ENCODE measurements around the gene CAPSL.
A peak's percentile ranks its signal among the peaks of the same experiment; 100 is the strongest.
"Not testable (repeated sequence)": the region's sequence is repeated elsewhere in the genome, so short reads cannot be mapped to it uniquely, and the experiment has no call there.

CAPSL gene

DNA sequence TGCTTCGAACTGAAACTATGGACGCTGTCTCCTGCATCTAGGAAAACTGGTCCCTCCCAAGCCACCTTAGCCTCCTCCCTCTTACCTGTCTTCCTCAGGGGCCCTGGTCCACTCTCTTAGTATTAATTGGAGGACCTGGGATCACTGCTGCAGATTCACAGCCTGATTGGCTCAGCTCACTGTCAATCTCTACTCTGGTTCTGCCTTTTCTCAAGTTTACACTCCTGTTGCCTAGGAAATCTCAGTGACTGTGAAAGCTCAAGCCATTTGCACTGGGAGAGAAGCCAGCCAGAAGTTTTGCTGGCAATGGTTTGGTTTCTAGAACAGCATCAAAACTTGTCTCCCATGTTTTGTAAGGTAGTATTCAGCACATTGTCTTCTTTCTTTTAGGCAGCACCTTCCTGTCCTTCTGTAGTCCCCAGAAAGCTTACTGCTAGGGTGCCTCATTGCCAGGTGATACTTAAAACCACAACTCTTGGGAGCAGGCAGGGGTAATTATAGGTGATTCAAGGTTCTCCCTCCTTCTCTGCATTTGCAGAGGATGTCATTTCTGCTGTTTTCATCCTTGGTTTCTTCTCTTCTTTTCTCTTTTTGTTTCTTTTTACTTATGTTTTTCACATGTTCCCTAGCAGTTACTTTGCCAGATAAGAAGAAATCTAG, at the start of gene CAPSL:
TSS of gene CAPSL (minus strand) at position 55 of the 660 bp plus-strand sequence. CDS start 17,502 bp downstream, outside the sequence.
- DNase-seq (ENCODE audit: low spot score): peak; percentile 27

DNA sequence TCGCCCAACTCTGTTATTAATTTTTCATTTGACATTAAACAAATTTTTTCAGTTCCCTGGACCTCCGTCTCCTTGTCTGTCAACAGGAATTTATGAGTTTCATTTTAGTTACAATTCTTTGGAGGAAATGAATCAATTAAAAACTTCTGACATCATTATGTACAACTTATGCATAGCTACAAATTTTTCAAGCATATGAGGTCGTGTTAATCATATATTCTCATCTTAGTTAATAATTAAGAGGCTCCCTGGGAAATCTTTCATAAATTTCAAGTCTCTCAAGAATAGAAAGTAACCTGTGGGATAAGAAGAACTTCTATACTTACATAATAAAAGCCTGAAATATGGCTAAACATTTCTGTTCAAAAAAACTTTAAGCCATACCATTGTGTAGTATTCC, 49.4 kb upstream of the CAPSL start:
- DNase-seq (ENCODE audit: low spot score): no peak

DNA sequence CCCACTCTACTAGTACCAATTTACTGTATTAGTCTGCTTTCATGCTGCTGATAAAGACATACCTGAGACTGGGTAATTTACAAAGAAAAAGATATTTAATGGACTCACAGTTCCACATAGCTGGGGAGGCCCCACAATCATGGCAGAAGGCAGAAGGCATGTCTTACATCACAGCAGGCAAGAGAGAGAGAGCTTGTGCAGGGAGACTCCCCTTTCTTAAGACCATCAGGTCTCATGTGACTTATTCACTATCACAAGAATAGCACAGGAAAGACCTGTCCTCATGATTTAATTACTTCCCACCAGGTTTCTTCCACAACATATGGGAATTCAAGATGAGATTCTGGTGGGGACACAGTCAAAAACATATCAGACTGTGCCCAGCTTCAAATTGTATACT, 41.3 kb upstream of the CAPSL start:
- no peak for DNase-seq (ENCODE audit: low spot score)

DNA sequence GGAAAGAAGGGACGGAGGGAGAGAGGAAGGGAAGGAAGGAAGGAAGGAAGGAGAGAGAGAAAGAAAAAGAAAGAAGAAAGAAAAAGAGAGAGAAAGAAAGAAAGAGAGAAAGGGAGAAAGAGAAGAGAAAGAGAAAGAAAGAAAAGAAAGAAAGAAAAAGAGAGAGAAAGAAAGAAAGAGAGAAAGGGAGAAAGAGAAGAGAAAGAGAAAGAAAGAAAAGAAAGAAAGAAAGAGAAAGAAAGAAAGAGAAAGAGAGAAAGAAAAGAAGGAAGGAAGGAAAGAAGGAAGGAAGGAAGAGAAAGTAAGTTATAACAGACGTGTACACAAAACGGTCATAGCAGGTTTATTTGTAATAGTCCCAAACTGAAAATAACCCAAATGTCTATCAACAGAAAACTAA, 38.4 kb upstream of the CAPSL start:
- DNase-seq (ENCODE audit: low spot score): not testable (repeated sequence)

DNA sequence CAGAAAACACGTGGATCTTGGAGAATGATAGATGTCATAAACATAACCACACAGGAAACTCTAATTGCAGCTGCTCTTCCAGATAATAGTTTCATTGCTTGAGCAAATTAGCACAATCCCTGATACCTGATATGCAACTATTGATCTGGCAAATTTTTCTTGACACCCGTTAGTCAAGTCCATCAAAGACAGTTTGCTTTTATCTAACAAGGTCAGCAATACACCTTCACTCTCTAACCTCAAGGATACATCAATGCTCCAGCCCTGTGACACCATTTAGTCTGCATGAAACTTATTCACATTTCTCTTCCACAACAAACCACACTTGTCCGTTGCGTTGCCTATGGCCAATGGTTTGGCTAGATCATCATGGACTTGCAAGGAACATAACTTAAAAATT, 36.1 kb upstream of the CAPSL start:
- no peak for DNase-seq (ENCODE audit: low spot score)

DNA sequence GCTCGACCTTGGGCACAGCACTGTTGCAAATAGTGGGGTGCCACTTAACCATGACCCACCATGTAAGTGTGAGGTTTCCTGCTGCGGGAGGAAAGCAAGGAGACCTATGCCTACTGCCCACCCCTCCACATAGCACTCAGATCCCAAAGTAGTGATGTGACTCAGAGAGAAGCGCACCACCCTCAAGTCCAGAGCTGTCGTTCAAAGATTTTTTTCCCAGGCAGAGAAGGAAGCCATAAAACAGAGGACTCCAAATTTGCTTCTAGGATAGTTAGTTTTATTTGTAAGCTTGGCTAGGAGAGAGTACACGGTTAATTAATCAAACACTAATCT, 33.4 kb upstream of the CAPSL start:
- DNase-seq (ENCODE audit: low spot score): no peak

DNA sequence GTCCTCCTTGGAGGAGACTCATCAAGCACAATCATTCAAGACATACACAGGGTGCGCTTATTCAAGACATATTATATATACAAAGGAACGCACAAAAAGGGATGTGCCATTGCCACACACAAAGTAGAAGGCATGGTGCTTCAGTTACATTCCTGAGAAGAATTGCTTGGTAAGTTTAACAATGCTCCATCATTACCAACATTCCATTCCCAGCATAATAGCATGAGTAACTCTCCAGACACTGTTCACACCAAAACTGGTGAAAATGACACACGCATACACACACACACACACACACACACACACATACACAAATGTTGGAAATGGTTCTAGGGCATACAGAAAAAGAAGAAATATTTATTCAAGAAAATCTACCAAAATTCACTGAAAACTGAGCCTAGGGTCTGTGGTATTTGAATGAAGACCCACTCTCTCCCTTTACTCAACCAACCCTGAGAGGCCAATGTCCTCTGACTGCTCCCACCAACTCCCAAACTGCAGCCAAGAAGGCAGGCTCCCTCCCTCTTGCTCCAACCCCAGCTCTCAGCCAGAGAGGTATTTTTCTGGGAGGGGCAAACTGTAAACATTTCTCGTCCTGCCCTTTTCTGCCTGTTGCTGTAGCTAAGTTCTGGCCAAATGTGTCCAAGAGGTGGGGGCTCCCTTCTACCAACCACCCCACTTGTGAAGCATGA, 32.9 kb upstream of the CAPSL start:
- no peak for DNase-seq (ENCODE audit: low spot score)

DNA sequence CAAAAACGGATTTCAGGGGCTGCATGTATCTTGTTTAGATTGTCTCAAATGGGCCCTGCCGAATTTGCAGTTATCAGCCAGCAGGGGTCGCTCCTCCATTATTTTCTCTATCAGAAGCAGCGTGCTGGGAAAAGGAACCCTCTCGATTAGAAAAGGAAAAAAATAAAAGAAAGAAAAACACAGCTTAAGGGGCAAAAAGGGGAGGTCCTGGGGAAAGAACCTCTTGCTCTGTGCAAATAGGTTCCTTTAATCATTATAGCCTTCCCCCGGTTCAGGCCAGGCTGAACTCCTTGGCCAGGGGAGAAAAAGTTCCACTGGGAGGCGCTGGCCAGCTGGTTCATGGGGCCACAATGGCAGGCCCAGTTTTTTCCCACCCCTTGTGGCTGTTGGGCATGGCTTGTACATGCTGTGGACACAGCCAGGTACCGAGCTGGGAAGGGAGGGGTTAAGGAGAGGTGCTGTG, 25.0 kb upstream of the CAPSL start:
- no peak for DNase-seq (ENCODE audit: low spot score)

DNA sequence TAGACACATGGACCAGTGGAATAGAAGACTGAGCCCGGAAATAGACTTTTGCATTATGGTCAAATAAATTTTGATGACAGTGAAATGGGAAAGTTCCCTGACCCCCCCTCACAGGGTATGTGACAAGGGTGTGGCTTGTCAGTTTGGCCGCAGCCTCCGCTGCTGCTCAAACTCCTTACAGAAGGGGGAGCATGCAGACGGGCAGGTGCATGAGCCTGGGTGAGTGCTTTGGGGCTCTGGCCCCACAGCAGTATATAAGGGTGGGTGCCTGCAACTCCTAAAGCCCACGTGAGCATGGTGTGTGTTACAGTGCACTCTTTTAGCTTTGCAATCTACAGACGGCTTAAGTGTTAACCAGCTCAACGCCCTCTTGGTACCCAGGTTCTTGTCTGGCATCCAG, 21.9 kb upstream of the CAPSL start:
- no peak for DNase-seq (ENCODE audit: low spot score)

DNA sequence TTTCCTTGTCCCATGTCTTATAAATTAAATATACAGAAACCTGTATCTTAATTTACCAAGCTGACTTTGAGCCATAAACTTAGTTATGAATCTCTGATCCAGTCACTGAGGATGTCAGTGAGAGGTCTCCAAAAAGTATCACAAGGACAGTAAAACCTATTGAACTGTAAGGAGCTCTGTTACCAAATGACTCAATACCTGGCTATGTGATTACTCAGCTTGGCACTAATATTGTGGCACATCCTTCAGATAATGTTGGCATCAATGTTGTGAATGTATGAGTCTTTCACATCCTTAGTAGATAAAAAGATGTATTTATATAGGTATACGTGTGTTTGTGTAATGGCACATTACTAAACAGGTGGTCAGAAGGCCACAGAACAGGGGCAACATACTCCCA, 18.0 kb upstream of the CAPSL start:
- DNase-seq (ENCODE audit: low spot score): no peak

DNA sequence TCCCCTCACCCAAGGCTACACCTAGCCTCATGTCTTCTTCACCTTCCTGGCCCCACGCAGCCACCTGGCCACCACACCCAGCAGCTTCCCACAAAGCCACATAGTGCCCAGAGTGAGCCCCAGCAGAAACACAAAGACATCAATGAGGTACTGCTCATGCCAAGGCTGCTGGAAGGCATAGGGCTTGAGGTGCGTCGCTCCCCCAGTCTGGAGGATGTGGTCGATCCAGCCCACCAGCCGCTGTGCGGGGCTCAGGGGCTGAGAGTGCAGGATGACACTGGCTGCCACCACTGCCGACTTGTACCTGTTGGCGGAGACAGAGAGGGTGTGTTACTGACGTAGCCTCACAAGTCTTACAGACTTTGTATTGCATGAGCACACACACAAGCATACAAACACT, 15.8 kb upstream of the CAPSL start:
- DNase-seq (ENCODE audit: low spot score): no peak

DNA sequence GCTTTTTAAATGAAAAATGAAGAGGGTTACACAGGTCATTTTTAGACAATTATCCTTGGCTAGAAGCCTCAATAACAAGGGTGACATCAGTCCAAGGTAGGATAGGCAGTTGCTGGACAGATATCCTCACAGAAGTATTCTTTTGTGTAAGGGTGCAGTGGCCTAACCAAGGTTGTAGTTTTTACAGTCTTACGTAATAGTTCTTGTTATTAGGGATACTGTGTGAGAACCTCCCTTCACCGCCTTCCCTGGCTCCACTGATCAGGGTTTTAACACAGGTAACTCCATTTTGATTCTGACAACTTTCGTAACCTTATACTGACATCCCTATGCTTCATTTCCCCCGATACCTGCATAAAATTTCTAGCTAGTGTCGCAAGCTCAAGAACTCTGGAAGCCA, 8.7 kb upstream of the CAPSL start:
- DNase-seq (ENCODE audit: low spot score): no peak

DNA sequence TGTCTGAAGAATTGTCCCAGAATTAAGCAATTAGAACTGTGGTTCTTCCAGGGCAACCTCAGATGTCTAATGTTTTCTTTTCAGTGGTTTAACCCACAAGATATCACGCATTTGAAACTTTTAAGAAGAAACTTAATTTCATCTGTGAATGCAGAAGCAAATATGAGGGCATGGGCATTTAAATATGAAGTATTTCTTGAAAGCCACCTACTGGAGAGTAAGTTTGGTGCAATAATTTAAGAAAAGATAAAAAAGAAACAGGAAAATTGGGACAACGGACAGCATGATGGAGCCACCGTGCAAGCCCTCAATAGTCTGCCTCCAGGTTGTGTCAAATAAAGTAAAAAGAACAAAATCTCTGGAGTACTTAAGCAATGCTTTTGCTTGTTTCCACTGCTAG, 1.2 kb upstream of the CAPSL start:
- DNase-seq (ENCODE audit: low spot score): no peak

DNA sequence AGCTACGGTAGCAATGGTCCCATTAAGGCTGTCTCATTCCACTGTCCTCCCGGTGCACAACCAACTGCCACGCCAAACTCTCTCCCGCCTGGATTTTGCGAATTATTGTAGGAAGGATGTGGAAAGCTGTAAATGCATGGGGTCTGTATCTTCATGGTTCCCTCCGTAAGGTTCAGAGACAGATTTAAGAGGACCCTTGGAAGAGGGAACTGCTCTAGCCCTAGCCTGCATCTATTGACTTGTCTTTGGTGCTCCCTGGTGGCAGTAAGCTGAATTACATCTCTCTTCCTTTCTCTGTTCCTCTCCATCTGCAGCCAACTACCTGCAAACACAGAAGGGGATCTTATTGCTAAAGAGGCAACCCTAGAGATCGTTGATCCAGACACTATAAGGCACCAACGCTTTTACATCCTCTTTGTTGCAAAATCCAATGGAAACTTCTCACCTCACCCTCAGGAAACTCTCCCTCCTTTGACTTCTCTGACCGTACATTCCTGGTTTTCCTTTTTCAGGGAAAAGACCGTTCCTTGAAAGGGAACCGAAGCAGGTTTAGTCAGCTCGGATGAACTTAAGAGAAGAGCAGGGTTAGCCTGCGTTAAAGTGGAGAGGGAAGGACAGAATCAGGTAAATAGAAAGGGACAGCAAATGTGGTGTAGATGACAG, 11.9 kb downstream of the CAPSL start:
- peak; percentile 69 for DNase-seq (ENCODE audit: low spot score)

DNA sequence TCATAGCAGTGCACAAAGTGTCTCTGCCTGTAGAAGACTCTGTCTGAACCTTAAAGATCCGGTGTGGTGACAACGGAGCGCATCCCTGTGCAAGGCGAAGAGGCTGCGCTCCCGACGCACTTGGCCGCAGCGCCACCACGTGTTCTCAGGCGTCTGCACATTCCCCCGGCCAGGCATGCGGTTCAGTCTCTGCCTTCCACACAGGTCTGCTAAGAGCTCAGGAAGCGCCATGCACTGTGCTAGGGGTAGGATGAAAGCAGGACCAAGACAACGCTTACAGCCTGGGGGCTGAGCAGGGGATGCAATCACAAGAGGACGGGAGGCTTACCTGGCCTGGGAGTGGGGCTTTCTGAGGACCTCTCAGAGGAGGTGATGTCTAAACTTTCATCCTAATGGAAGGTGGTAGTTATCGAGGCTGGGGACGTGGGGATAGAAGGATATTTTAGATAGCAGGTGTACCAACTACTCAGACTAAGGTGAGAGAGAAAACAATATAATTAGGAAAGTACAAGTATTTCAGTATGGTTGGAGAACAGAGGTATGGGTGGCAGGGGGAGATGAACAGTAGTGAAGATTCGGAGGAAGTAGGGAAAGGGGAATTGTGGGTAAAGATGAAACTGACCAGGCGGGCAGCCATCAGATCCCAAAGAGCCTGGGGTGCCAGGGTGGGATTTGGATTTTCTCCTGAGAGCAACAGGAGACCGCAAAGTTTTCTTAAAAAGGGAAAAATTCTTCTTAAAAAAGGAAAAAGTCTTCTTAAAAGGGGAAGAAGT, 13.3 kb downstream of the CAPSL start:
- DNase-seq (ENCODE audit: low spot score): peak; percentile 89

DNA sequence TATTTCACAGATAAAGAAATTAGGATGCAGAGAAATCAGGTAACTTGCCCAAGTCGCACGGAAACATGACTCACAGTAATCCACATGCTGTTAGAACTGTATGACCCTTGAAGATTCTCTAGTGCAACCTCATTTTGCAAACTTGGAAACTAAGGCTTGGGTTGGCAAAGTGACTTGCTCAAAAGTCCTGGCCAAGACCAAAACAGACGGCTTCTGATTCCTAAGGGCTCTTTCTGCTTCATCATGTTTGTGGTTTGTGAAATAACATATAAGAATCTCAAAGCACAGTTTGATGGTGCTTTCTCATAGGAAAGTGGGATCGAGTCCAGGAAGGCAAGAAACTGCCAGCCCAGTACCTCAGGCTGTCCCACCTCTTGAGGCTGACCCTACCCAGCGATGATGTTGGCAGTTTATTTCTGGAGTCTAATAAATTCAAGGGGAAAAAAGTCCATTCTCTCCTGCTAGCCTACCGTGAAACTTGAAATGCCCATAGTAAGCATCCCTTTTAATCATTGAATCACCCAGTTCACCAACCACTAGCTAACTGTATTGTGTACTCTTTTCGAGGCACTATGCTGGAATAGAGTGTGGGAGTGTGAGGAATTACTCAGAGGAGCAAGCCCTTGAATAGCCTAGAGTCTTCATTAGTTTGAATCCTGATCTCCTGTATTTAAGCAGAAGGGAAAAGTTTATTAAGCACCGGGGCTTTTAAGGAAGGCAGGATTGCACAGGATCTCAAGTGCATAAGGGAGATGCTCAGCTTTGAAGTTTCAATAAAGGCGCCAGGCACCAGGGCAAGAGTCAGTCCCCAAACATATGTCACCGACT, 14.1 kb downstream of the CAPSL start:
- DNase-seq (ENCODE audit: low spot score): peak; percentile 57

DNA sequence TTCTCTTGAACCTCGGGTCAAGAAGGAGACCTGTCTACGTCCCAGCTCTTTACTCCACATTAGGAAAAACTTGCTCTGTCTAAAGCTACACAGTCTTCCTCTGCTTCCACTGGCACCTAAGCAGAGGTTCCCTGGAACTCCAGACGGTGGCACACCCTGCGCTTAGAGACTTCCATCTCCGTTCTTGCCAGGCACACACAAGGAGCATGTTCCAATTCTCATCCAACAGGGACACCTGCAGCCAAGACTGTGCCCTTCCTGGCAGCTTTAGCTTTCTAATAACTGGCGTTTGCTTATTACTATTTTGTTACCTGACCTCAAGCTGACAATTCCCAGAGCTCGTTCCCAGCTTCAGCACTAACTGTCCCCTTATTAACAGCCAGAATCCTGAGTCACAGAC, 16.0 kb downstream of the CAPSL start:
- no peak for DNase-seq (ENCODE audit: low spot score)

DNA sequence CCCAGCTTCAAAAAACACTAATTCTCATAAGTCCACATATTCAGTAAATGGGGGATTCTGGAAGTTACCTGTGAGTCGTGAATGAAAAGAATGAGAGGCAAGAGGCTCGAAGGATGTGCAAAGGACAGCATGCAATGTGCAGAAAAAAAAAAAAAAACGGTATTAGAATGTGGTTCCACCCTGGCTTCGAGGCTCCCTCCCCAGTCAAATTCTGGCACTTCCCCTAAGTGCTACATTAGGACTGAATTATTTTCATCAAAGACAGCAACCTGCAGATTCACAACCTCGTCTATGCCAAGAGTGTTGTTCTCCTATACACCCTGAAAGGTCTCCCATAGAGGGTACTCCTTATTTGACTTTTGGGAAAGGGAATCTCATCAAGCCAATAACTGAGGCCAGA, 16.5 kb downstream of the CAPSL start:
- no peak for DNase-seq (ENCODE audit: low spot score)

DNA sequence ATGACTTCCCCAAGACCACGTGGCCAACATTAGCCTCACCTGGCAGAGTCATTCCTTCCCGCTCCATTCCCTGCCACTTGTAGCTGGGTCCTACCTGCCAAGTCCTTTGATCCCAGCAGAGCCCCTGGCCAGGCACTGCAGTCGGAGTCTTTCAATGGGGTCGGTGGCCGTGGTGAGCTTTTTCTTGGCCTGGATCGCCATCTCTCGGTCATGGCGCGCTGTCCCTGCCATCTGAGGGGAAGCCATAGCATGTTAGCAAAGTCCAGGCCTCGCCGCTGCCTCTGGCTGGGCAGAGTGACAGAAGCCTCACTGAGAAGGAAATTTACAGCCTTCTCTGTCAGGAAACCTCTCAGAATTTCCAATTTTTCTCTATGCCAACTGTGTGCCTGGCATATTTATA, 17.5 kb downstream of the CAPSL start:
- no peak for DNase-seq (ENCODE audit: low spot score)

DNA sequence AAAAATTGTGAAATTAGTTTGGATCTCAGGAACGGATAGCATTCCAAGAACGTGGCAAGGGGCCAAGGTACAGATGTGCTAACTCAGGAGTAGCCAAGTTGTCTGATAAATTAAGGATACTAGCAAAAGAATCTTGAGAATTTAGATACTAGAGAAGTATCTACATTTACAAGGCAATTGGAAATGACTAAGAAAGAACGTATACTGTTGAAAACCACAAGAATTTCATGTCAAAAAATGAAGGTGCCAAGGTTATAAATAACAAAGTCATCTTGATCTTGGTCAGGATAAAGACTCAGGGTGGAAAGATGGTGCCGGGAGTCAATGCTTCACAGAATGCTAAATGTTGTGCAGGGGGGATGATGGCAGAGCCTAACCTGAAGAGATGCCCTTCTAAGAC, 19.2 kb downstream of the CAPSL start:
- DNase-seq (ENCODE audit: low spot score): peak; percentile 66

DNA sequence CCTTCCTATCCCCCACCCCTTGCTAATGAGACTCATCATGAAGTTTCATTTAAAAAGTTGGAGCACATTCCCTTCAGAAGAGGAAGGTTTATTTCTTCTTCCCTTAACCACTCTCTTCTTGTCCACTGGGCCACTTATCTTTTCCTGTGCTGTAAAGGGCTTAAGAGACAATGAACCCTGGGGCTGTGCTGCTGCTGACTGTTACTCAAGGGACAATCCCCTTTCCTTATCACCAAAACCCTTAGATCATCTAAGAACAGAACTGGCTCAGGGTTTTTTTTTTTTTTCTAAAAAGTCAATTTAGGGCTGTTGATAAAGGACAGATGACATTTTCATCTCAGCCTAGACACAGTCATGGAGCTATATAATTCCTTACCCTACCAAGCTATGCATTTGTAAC, 29.6 kb downstream of the CAPSL start:
- no peak for DNase-seq (ENCODE audit: low spot score)

DNA sequence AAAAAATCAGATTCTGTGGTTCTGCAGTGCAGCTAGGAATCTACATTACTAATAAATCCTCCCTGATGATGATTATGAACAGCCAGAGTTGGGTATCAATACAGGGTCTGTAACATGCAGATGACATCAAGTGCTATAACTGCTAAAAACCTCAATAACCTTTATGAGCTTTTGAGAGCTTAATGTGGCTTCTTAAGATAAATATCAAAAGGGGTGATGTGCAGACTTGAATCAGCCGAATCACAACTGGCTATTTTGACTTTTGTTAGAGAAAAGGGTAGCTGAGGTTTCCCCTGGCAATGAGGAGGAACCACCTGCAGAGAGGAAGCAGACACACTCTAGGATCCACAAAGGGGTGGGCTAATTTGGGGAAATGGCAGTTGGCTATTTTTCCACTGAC, 30.2 kb downstream of the CAPSL start:
- DNase-seq (ENCODE audit: low spot score): no peak
